GM23338 (cell line): ENCODE results near the gene ZNF627. TPM values are rescaled to one million over a fixed set of nuclear protein-coding genes. Genes with fewer than 3 reads are reported as not detected.

Source experiments
- ATAC-seq: fragments of 200-7000 bp; cut with Tn5 transposase; 3 replicates; pipeline ENCODE4 v1.9.1; 2020
- DNase-seq: peaks from one replicate; pipeline ENCODE4 v3.0.0-alpha.2; 2015; ENCODE audit warnings: low spot score
- H2AFZ ChIP-seq: fragments of 200-600 bp; sonication (generic); 2 replicates; pipeline ENCODE4 v1.8.0; 2016; ENCODE audit warnings: antibody characterized with exemption, mild to moderate bottlenecking, moderate library complexity
- H3F3A ChIP-seq: fragments of 200-600 bp; sonication (generic); replicated peaks from 2 replicates; pipeline ENCODE4 v1.8.0; 2017; ENCODE audit warnings: antibody characterized with exemption, mixed run types, low read depth
- H3K27ac ChIP-seq: fragments of 200-600 bp; sonication (generic); 2 replicates; pipeline ENCODE4 v1.6.1; 2016; ENCODE audit warnings: low read depth
- H3K27me3 ChIP-seq: fragments of 200-600 bp; sonication (generic); 2 replicates; pipeline ENCODE4 v1.8.0; 2016; ENCODE audit warnings: mild to moderate bottlenecking, mixed run types, moderate library complexity; ENCODE audit not compliant: insufficient read depth
- H3K36me3 ChIP-seq: fragments of 200-600 bp; sonication (generic); 2 replicates; pipeline ENCODE4 v1.8.0; 2016; ENCODE audit warnings: mild to moderate bottlenecking; ENCODE audit not compliant: insufficient read depth
- H3K4me1 ChIP-seq: fragments of 200-600 bp; sonication (generic); 2 replicates; pipeline ENCODE4 v1.8.0; 2016; ENCODE audit warnings: mild to moderate bottlenecking, moderate library complexity; ENCODE audit not compliant: insufficient read depth
- H3K4me2 ChIP-seq: fragments of 200-600 bp; sonication (generic); 2 replicates; pipeline ENCODE4 v1.7.1; 2017; ENCODE audit warnings: mixed run types
- H3K4me3 ChIP-seq: fragments of 200-600 bp; sonication (generic); 2 replicates; pipeline ENCODE4 v1.6.1; 2016; ENCODE audit warnings: mixed run types
- H3K79me2 ChIP-seq: fragments of 200-600 bp; sonication (generic); replicated peaks from 2 replicates; pipeline ENCODE4 v1.8.0; 2017; ENCODE audit warnings: mild to moderate bottlenecking; ENCODE audit not compliant: insufficient read depth
- H3K9me2 ChIP-seq: fragments of 200-600 bp; sonication (generic); 2 replicates; pipeline ENCODE4 v1.8.0; 2017; ENCODE audit not compliant: insufficient read depth
- H4K20me1 ChIP-seq: fragments of 200-600 bp; sonication (generic); replicated peaks from 2 replicates; pipeline ENCODE4 v1.8.0; 2017; ENCODE audit warnings: mild to moderate bottlenecking; ENCODE audit not compliant: insufficient read depth
- H3K27ac Mint-ChIP-seq: 2 replicates; pipeline ENCODE4 v1.8.0; 2020; ENCODE audit warnings: inconsistent platforms, mild to moderate bottlenecking, moderate library complexity, mixed read lengths
- H3K27me3 Mint-ChIP-seq: 3 replicates; pipeline ENCODE4 v1.8.0; 2022; ENCODE audit warnings: low read depth, mild to moderate bottlenecking, moderate library complexity, mixed read lengths, inconsistent platforms; ENCODE audit not compliant: insufficient read depth, poor library complexity
- H3K36me3 Mint-ChIP-seq: 3 replicates; pipeline ENCODE4 v1.8.0; 2021; ENCODE audit warnings: low read depth, mild to moderate bottlenecking, inconsistent platforms, moderate library complexity, mixed read lengths
- H3K4me1 Mint-ChIP-seq: 3 replicates; pipeline ENCODE4 v1.8.0; 2020; ENCODE audit warnings: mild to moderate bottlenecking, inconsistent platforms, mixed read lengths
- H3K4me3 Mint-ChIP-seq: 3 replicates; pipeline ENCODE4 v1.8.0; 2021; ENCODE audit warnings: moderate library complexity, mild to moderate bottlenecking, inconsistent platforms, mixed read lengths
- H3K9me3 Mint-ChIP-seq: 3 replicates; pipeline ENCODE4 v1.8.0; 2020; ENCODE audit warnings: moderate library complexity, mild to moderate bottlenecking, inconsistent platforms, mixed read lengths
- CREB1 ChIP-seq: fragments of 250-450 bp; sonication (Bioruptor Pico); IDR thresholded peaks from 2 replicates; pipeline ENCODE4 v1.5.0; 2020; ENCODE audit warnings: low read depth, mild to moderate bottlenecking, moderate library complexity
- CTCF ChIP-seq, 2 experiments: fragments of 200-600 bp in 1 of 2; sonication (generic) in 1 of 2; conservative IDR thresholded peaks; 2 replicates each; pipeline versions ENCODE4 v1.5.1 to v1.6.1; 2016 to 2017; ENCODE audit warnings: antibody characterized with exemption in 2 of 2, low read depth in 2 of 2, mild to moderate bottlenecking in 2 of 2, moderate library complexity in 1 of 2
- EZH2 ChIP-seq: fragments of 200-600 bp; sonication (generic); IDR thresholded peaks from one replicate; pipeline ENCODE4 v1.8.0; 2017; ENCODE audit warnings: antibody characterized with exemption, mild to moderate bottlenecking, low read depth; ENCODE audit not compliant: unreplicated experiment
- EZH2phosphoT487 ChIP-seq: fragments of 200-600 bp; sonication (generic); IDR thresholded peaks from one replicate; pipeline ENCODE4 v1.8.1; 2018; ENCODE audit warnings: antibody characterized with exemption; ENCODE audit not compliant: unreplicated experiment
- JUNB ChIP-seq: IDR thresholded peaks from one replicate; pipeline ENCODE4 v1.6.1; 2016; ENCODE audit warnings: antibody characterized with exemption; ENCODE audit not compliant: unreplicated experiment
- NANOG ChIP-seq: IDR thresholded peaks from 2 replicates; pipeline ENCODE4 v1.6.1; 2016; ENCODE audit warnings: antibody characterized with exemption, borderline replicate concordance
- POLR2AphosphoS5 ChIP-seq: IDR thresholded peaks from 2 replicates; pipeline ENCODE4 v1.6.1; 2016; ENCODE audit warnings: antibody characterized with exemption, low read depth
- REST ChIP-seq: IDR thresholded peaks from one replicate; pipeline ENCODE4 v1.6.1; 2018; ENCODE audit warnings: antibody characterized with exemption; ENCODE audit not compliant: unreplicated experiment
- STAT1 ChIP-seq: IDR thresholded peaks from one replicate; pipeline ENCODE4 v1.6.1; 2016; ENCODE audit warnings: antibody characterized with exemption; ENCODE audit not compliant: unreplicated experiment
- ZNF331 ChIP-seq: fragments of 250-450 bp; sonication (Bioruptor Pico); IDR thresholded peaks from 2 replicates; pipeline ENCODE4 v1.5.0; 2020; ENCODE audit warnings: low read depth, mild to moderate bottlenecking, moderate library complexity
- polyA plus RNA-seq: library from polyadenylated mRNA; unstranded; fragments of >200 nt; fragmentation: Nextera tagmentation; extraction: Ambion mirVana; gene quantifications from 2 replicates; pipeline ENCODE4 v1.2.1, GENCODE V29; 2016
- total RNA-seq: library from RNA; depleted of rRNA; stranded (reverse); fragments of >200 nt; shearing (Covaris generic); gene quantifications from 2 replicates; pipeline ENCODE4 v1.2.3, GENCODE V29; 2014

The ZNF627 gene
- total and polyA plus RNA-seq, 2 experiments from 2014 or later, result 9.0 to 15.4 TPM

GRCh38 chr19:11560404-11561051 lies 36.8 kb upstream of the ZNF627 start:
- peaks cover 32% of the 10 kb centered on the region for H3K79me2 ChIP-seq
- no peak overlapping the region for H3K4me2 ChIP-seq
- H3K27ac ChIP-seq, result no peak overlapping the region
- Mint-ChIP-seq H3K27me3 (peaks cover 7% of the 10 kb centered on the region), H3K4me3 (peak overlapping the region; percentile 63), H3K4me1 (peaks cover 8% of the 10 kb centered on the region), H3K36me3 (peaks cover 8% of the 10 kb centered on the region), H3K27ac (no peak overlapping the region; the same call in 1 of the 2 replicates), H3K9me3 (no peaks in the 10 kb centered on the region; the same call in 2 of the 3 replicates)
- no peak overlapping the region for H2AFZ ChIP-seq
- H3K9me2 ChIP-seq, result no peaks in the 10 kb centered on the region
- H4K20me1 ChIP-seq, result peaks cover 14% of the 10 kb centered on the region
- ATAC-seq (peak; percentile 72), DNase-seq (peak; percentile 95)
- H3K27me3 ChIP-seq, result no peaks in the 10 kb centered on the region
- H3K4me3 ChIP-seq, result peak overlapping the region; percentile 98; the same call in 1 of the 2 replicates
- no peaks in the 10 kb centered on the region for H3K36me3 ChIP-seq
- H3K4me1 ChIP-seq, result peaks cover 7% of the 10 kb centered on the region; the same call in 1 of the 2 replicates
- no peak for TF ChIP-seq EZH2phosphoT487
- TF ChIP-seq JUNB, result no peak
- TF ChIP-seq CTCF (conservative IDR thresholded peaks at IDR 0.05; ENCODE audit: low read depth in 2 of 2), result peak; percentile 87 to 88
- TF ChIP-seq STAT1, result no peak
- TF ChIP-seq EZH2, result no peak
- no peak for TF ChIP-seq NANOG
- TF ChIP-seq ZNF331 (CRISPR knock-in tag), result no peak
- no peak for TF ChIP-seq POLR2AphosphoS5
- H3F3A ChIP-seq, result no peaks in the 10 kb centered on the region

- no peak overlapping the region for H3K4me3 Mint-ChIP-seq
- Histone ChIP-seq H3K9me2 (no peaks in the 10 kb centered on the region), H3F3A (no peaks in the 10 kb centered on the region), H3K4me1 (no peaks in the 10 kb centered on the region), H3K27me3 (no peaks in the 10 kb centered on the region), H3K4me3 (no peak overlapping the region), H3K36me3 (no peaks in the 10 kb centered on the region), H4K20me1 (peaks cover 2% of the 10 kb centered on the region; the same call in 1 of the 2 replicates), H2AFZ (no peak overlapping the region), H3K27ac (no peak overlapping the region), H3K79me2 (peaks cover 3% of the 10 kb centered on the region), H3K4me2 (no peak overlapping the region)
- no peaks in the 10 kb centered on the region; the same call in 2 of the 3 replicates for H3K4me1 Mint-ChIP-seq
- H3K27ac Mint-ChIP-seq, result no peak overlapping the region
- DNase-seq (no peak), ATAC-seq (no peak)
- H3K9me3 Mint-ChIP-seq, result no peaks in the 10 kb centered on the region
- H3K27me3 Mint-ChIP-seq, result peaks cover 7% of the 10 kb centered on the region
- no peaks in the 10 kb centered on the region for H3K36me3 Mint-ChIP-seq
- no peak for TF ChIP-seq STAT1
- no peak for TF ChIP-seq JUNB
- TF ChIP-seq EZH2phosphoT487, result no peak
- no peak for TF ChIP-seq NANOG
- TF ChIP-seq ZNF331 (CRISPR knock-in tag), result no peak
- no peak for TF ChIP-seq REST
- no peak for TF ChIP-seq CREB1 (CRISPR knock-in tag)
Measured at GRCh38 chr19:11563532-11563931, 33.8 kb upstream of the ZNF627 start.
